Activated T-helper 1 cell treated with anti-CD3 and anti-CD28 coated beads, Interleukin-2, amount 50 U/mL, for 16 hours (primary cell): ENCODE results near the gene ANKRD13D.

ENCODE experiments used
- DNase-seq, 2 donors: peaks; one replicate each; pipeline ENCODE4 v3.0.0-alpha.2; 2020; ENCODE audit warnings: low read depth in 1 of 2, low spot score in 1 of 2

The ANKRD13D gene

DNA sequence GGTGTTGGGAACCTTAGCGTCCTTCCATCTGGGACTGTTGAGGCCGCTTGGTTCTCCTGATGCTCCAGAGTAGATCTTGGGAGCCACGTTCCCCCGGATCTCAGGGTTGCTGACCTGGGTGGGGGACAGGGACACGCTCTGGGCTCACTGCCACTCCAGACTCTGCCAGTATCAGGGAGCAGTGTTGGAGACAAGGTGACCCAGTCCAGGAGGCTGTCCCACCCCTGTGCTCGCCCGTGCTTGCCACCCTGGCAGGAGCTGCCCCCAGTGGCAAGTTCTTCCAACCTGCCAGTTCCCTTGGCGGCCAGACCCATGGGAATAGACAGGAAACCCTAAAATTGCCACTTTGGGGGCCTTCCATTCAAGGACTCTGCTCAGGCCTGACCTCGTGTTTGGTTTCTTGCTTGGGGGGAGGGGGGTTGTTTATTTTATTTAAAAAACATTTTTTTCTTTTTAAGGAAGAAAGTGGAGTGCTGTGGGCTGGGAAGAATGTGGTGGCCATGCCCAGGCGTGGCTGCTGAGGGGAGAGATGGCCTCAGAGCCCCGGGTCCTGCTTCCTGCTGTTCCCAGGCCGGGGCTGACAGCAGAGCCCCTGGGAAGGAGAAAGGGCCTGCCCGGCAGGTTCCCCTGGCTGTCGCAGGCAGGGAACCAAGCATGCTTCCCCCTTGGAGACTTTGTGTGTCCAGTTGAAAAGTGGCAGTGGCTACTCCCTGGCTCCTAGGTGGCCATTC, 15.7 kb upstream of the ANKRD13D start:
- no peak for DNase-seq

DNA sequence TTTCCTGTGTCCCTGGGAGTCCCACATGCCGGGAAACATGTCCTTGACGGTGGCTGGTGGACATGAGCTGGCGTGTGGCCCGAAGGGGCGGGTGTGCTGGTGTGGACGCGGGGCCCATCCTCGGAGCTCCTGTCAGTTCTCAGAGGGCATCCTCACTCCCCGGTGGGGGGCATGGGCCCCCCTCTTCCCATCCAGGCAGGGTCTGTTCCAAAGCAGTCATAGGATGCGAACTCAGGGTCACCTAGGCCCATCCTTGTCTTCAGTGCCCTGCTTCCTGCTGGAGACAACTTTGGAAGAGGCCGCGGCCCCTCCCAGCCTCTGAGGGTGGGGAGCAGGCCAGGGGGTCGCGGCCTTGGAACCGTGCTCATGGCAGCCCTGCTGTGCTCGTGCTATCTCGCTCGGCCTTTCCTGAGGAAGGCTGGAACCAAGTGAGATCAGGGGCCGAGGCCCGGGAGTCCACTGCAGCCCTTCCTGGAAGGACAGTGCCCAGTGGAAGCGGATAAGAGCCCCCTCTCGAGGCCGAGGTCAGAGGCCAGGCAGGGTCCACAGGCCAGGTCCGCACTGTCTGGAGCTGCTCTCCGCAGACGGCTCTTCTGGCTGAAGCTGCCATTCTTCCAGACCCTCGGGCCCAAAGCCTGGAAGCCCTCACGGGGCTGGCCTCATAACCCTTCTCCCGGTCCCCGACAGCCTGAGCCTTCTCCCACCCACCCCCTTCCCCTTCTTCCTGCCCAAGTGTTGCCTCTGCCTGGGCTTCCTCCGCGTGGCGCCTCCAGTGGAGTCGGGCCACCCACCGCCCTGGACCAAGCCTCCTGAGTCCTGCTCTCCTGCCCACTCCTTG, 14.1 kb upstream of the ANKRD13D start:
- DNase-seq: peak in 1 of 2 donors; percentile 3

DNA sequence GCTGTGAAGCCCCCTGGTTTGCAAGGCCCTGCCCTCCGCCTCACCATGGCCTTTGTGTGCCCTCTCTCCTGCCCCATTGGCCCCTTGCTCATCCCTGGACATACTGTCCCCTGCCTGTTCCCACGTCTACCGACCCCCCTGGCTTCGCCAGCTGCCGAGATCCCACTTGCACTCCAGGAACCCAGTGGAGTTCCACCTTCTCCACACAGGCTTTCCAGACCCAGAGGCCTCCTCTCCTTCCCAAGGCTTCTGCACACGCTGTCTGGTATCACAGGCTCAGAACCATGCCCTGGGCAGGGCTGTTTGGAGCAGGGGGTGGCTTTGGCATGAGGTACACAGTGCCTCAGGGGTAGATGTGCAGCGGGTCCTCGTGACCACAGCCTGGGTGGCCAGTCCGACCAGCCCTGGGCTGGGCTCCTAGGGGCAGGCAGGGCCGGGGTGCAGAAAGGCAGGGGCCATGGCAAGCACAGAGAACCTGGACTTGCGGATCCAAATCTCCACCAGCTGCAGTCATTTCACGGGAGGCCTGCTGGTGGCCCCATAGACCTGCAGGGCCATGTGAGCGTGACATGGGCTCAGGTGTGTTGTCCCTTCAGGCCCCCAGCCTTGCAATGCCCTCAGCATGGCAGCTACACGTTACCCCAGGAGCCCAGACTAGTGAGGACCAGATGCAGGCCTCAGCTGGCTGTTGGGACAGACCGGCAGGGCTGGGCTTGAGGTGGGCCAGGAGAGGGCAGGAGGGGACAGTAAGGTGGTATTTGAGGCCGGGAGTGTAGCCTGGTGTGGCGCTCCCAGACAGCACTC, 13.3 kb upstream of the ANKRD13D start:
- DNase-seq: peak in 1 of 2 donors; percentile 4

DNA sequence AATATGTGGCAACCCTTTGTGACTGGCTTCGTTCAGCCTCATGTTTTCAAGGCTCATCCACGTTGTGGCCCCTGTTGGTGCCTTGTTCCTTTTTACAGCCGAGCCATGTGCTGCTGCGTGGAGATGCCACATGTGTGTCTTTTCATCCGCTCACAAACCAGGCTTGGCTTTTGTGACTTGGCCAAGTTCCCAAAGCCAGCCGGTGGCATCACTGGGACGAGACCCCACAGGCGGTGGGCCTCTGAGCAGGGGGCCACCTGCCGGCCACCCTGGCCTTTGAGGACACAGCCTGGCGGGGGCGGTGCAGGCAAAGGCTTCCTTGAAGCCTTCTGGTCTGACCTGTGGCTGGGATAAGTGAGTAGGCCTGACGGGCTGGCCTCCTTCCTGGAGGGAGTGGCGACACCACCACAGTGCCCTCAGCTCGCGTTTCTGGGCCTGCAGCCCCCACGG, 12.3 kb upstream of the ANKRD13D start:
- DNase-seq: no peak

DNA sequence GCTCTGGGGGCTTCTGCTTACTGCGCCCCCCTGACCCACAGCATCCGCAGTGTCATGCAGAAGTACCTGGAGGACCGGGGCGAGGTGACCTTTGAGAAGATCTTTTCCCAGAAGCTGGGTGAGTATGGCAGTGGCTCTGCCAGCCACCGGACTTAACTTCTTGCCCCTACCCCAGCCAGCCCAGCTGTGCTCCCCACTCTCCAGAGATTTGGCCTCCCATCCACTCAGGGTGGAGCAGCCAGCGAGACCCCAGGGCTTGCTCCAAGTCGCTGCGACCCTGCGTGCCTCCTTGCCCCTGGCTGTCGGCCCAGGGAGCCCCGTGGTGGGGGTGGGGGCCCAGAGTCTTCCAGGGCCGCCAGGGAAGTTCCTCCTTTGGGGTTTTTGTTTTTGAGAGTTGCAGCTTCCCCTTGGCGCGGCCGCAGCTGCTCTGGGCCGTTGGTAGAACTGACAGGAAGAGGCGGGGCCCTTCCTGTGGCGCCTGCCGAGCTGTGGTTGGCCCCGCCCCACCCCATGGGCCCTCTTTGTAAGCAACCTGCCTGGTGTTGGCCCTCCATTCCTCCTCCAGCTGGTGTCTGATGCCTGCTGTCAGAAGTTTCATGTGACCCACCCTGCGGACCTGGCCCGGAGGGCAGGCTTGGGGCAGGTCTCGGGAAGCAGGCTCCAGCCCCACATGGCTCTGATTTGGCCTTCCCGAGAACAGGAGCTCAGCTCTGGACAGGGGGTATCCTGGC, 11.7 kb upstream of the ANKRD13D start:
- DNase-seq: peak; percentile 81 to 82

DNA sequence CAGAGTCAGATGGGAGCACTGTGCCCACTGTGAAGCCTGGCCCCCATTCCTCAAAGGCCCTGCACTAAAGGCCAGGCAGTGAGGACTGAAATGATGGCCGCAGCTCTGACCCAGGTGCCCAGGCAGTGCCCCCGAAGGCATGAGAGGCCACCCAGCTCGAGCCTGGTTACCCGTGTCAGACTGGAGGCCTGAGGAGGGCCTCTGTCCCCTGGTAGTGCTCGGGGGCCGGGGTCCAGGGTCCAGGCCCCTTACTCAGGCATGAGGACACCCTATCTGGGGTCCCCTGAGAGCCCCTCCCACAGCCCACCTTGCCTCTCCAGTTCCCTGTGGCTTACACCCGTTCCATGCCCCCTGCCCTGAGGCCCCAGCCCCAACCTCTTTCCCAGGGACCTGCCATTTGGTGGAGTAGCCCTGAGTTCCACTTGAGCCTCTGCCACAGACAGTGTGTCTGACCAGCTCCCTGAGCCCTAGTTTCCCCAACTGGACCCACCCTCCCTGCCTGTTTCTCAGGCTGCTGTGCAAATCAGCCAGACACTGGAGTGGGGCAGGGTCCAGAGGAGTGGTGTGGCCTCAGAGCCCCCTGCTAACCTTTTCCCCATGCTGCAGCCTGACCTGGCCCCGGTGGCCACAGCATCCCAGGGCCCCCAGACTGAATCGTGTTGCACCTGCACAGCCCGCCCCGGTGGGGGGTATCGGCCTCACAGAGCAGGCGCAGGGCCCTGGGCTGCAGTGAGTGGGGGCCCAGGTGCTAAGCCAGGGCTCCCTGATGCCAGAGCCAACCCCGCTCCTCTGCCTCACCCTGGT, 10.8 kb upstream of the ANKRD13D start:
- DNase-seq: no peak

DNA sequence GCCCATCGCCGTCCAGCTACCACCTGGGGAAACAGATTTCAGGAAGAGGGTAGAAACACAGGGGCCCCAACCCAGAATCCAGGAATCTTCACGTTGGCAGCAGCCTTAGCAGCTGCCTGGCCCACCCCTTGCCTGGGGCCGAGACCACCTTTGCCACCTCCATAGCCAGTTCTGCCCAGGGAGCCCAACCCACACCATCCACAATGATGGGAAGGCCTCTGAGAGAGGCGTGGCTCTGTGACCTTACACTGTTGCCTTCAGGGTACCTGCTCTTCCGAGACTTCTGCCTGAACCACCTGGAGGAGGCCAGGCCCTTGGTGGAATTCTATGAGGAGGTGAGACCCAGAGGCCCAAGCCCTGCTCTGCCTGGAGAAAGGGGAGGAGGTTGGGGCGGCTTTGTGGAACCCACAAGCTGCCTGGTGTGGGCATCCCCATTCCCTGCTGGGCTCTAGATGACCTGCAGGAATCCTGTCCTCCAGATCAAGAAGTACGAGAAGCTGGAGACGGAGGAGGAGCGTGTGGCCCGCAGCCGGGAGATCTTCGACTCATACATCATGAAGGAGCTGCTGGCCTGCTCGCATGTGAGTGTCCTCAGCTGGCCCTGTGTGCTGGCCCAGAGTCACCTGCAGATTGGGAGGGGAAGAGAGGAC, 10.0 kb upstream of the ANKRD13D start:
- DNase-seq: no peak

DNA sequence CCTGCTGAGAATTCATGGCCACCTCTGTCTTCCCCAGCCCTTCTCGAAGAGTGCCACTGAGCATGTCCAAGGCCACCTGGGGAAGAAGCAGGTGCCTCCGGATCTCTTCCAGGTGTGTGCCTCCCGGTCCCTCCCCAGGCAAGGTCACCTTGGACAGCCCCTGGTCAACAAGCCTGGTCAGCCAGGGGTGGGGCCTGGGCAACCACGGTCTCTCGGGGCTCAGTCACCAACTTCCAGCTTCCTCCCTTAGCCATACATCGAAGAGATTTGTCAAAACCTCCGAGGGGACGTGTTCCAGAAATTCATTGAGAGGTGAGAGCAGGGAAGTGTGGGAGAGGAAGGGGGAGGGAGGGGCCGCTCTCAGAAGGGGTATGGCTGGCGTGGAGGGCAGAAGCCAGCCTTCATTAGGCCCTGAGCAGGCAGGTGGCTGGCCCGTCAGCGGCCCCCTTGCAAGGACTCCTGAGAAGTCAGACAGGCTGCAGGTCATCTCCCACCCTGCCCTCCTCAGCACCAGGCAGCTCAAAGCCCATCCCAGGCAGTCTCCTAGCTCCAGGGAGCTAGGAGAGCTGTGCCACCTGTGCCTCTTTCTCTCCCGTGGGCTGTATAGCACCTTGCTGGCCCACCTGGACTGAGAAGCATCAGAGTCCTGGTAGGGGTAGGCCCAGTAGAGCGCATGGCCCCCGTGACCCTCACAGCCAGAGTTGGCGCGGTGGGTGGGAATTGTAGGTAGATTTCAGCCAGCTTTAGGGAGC, 9.3 kb upstream of the ANKRD13D start:
- no peak for DNase-seq

DNA sequence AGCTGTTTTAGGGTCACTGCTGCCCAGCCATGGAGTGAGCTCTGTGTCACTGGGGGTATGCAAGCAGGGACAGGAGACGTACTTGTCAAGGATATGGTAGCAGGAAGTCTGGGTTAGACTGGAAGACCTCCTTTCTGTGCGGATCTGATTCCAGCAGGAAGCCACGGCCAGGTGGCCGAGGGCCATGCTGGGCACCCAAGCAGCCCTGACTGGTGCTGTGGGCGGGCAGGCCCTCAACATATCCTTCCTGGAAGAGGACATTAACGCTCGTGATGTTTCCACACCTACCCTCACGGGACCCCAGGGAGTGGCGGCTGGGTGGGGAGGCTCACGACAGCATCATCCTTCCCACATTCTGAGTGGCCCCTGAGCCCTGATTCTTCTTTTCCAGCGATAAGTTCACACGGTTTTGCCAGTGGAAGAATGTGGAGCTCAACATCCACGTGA, 8.7 kb upstream of the ANKRD13D start:
- DNase-seq: no peak

DNA sequence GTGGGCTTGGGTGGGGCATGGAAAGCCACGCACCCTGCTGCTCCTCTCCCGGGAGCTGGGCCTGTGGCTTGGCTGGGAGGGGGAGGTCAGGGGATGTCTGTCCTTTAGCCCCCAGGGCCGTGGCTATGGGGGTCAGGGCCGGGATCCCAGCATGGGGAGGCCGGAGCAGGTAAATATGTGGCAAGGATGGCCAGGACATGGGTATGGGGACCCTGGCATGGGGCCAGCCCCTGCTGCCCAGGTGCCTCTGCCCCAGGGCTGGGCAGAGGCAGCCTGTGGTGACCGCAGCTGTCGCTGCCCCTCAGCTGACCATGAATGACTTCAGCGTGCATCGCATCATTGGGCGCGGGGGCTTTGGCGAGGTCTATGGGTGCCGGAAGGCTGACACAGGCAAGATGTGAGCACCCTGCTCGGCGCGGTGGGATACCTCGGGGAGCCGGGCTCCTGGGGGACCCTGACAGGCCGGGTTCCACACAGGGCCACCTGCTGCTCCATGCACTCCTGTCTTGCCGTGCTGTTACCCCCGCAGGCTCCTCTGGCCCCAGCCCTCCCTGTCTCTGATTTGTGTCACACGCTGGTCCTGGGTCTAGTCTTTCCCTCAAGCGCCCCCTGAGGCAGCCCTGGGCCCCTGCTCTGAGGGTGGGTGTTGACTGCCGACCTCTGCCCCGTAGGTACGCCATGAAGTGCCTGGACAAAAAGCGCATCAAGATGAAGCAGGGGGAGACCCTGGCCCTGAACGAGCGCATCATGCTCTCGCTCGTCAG, 8.1 kb upstream of the ANKRD13D start:
- no peak for DNase-seq

DNA sequence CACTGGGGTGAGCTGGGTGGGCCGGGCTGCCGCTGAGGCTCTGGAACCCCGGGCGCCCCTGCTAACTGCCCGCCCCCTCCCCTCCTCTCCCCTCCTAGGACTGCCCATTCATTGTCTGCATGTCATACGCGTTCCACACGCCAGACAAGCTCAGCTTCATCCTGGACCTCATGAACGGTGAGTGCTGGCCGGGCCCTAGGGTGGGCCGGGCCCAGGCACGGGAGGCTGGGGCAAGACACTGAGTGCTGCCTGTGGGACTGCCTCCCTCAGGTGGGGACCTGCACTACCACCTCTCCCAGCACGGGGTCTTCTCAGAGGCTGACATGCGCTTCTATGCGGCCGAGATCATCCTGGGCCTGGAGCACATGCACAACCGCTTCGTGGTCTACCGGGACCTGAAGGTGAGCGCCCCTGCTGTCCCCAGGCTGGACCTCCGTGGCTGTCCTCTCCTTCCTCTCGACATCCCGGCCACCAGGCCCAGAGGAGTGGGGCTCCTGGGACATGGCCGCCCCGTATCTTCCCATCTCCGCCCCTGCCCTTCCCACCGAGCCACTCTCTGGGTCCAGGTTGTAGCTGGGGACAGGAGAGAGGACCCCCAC, 7.5 kb upstream of the ANKRD13D start:
- DNase-seq: no peak

DNA sequence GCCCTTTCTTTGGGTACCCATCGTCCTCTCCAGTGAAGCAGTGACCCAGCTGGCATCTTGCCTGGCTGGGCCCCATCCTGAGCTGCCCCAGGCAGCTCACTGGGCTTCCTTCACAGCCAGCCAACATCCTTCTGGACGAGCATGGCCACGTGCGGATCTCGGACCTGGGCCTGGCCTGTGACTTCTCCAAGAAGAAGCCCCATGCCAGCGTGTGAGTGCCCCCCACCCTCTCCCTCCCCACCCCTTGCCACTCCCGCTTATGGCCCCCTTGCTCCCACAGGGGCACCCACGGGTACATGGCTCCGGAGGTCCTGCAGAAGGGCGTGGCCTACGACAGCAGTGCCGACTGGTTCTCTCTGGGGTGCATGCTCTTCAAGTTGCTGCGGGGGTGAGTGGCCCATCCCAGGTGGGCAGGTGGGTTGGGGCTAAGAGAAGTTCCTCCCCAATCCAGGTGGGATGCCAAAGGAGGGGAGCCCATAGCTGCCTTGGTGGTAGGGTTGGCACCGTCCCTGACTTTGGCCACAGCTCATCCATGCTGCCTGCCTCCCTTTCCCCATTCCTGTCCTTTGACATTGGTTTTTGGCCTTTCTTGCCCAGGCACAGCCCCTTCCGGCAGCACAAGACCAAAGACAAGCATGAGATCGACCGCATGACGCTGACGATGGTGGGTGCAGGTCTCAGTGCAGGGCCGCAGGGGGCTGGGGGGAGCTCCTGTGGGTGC, 6.8 kb upstream of the ANKRD13D start:
- DNase-seq: no peak

DNA sequence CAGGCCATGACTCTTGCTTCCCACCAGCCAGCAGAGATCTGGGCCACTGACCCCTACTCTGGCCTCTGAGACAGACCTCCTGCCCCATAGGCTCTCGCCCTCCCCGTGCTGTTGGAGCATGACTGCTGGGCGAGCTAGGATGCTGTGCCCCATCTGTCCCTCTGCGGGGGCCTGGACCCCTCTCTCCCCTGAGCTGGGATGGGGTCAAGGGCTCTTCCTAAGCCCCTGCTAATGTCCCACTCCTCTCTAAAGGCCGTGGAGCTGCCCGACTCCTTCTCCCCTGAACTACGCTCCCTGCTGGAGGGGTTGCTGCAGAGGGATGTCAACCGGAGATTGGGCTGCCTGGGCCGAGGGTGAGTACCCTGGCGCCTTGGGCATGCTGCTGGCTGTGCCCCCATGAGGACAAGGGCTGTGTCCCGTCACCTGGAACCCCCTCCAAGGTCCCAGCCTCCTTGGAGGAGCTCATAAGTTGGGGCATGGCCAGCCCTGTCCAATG, 6.2 kb upstream of the ANKRD13D start:
- DNase-seq: no peak

DNA sequence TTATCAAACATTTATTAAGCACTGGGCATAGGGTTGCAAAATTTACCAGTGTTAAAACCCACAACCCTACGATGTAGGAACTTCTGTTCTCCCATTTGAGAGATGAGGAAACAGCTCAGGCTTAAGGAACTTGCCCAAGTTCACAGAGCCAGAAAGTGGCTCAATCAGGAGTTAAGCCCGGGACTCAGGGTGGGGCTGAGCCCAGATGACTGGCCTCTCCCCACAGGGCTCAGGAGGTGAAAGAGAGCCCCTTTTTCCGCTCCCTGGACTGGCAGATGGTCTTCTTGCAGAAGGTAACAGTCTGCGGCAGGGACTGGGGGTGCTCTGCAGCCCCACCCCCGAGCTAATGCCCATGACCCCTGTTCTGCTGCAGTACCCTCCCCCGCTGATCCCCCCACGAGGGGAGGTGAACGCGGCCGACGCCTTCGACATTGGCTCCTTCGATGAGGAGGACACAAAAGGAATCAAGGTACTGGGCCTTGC, 5.6 kb upstream of the ANKRD13D start:
- DNase-seq: no peak

DNA sequence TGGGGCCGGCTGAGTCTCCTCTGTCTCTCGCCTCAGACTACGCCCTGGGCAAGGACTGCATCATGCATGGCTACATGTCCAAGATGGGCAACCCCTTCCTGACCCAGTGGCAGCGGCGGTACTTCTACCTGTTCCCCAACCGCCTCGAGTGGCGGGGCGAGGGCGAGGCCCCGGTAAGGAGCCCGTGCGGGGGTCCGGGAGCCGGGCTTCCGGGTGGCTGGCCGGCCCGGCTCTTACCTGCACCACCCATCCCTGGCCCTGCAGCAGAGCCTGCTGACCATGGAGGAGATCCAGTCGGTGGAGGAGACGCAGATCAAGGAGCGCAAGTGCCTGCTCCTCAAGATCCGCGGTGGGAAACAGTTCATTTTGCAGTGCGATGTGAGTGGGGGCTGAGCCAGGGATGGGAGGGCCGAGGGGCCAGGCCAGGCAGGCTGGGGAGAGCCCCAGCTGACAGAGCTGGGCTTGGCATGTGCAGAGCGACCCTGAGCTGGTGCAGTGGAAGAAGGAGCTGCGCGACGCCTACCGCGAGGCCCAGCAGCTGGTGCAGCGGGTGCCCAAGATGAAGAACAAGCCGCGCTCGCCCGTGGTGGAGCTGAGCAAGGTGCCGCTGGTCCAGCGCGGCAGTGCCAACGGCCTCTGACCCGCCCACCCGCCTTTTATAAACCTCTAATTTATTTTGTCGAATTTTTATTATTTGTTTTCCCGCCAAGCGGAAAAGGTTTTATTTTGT, 4.1 kb upstream of the ANKRD13D start:
- DNase-seq: no peak
